ENCODE data around the gene ABHD14A.

- TF ChIP-seq CTCF (IDR thresholded peaks at IDR 0.05) (no peak), ATF2 (CRISPR knock-in tag; IDR thresholded peaks at IDR 0.05; ENCODE audit: borderline replicate concordance, low read depth) (no peak), NR1H2 (CRISPR knock-in tag; IDR thresholded peaks at IDR 0.05) (no peak), PREB (CRISPR knock-in tag; IDR thresholded peaks at IDR 0.05; ENCODE audit: borderline replicate concordance) (no peak)
- TF ChIP-seq, protein P1, sequence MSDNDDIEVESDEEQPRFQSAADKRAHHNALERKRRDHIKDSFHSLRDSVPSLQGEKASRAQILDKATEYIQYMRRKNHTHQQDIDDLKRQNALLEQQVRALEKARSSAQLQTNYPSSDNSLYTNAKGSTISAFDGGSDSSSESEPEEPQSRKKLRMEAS (CRISPR knock-in tag; IDR thresholded peaks at IDR 0.05): no peak
These were observed 39.1 kb downstream of the ABHD14A start for GRCh38 chr3:52013802-52014598.
